ENCODE results near the gene ATP9B. TPM values are rescaled to one million over a fixed set of nuclear protein-coding genes. Genes with fewer than 3 reads are reported as not detected.

The ATP9B gene
- total RNA-seq, 1 experiment from 2014 or later: 20.9 TPM

DNA sequence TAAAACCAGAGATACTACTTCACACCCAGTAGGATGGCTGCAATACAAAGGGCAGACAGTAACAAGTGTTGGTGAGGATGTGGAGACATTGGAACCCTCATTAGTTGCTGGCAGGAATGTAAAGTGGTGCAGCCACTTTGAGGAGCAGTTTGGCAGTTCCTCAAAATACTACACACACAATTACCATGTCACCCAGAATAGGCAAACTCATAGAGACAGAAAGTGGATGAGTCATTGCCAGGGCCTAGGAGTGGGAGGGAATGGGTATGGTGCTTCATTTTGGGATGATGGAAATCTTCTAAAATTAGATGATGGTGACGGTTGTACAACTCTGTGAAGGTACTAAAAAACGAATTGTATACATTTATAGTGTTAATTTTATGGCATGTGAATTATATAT is 54.8 kb downstream of the ATP9B start:
- no peak overlapping the region for H3K4me3 Mint-ChIP-seq
- Histone ChIP-seq H3K79me1 (ENCODE audit: insufficient read depth, low read depth, low read length, poor library complexity, severe bottlenecking) (no peaks in the 10 kb centered on the region), H2BK15ac (ENCODE audit: low read depth, low read length) (no peak overlapping the region), H3K23ac (ENCODE audit: insufficient read length, low read depth, low read length) (no peak overlapping the region), H4K8ac (replicated peaks; ENCODE audit: insufficient read length, low read depth, low read length) (no peak overlapping the region), H3K4ac (ENCODE audit: low read depth, low read length) (no peak overlapping the region), H3K9me3 (ENCODE audit: control insufficient read depth, low read depth, low read length) (no peaks in the 10 kb centered on the region), H3T11ph (ENCODE audit: low read length) (no peak overlapping the region), H2AFZ (ENCODE audit: low read length) (no peak overlapping the region), H3K14ac (ENCODE audit: insufficient read depth, low read length) (no peak overlapping the region), H4K91ac (ENCODE audit: insufficient read length, low read depth, low read length) (no peak overlapping the region), H2AK5ac (ENCODE audit: insufficient read length, low read length) (no peak overlapping the region), H3K9ac (ENCODE audit: extremely low read depth, insufficient read length, low read length) (no peak overlapping the region), H2BK5ac (ENCODE audit: insufficient read length, low read length) (no peak overlapping the region), H2BK20ac (ENCODE audit: low read depth, low read length, poor library complexity, severe bottlenecking) (no peak overlapping the region), H3K79me2 (ENCODE audit: insufficient read depth, low read length) (no peaks in the 10 kb centered on the region), H3K56ac (ENCODE audit: insufficient read length, low read depth, low read length) (no peak overlapping the region), H4K5ac (ENCODE audit: insufficient read length, low read depth, low read length) (no peak overlapping the region), H2BK120ac (ENCODE audit: low read depth, low read length, poor library complexity, severe bottlenecking) (no peak overlapping the region), H3K4me2 (ENCODE audit: insufficient read depth, insufficient read length, low read length) (no peak overlapping the region), H3K27ac (ENCODE audit: insufficient read length, low read depth, low read length) (no peak overlapping the region), H3K27me3 (ENCODE audit: insufficient read depth, low read length) (no peaks in the 10 kb centered on the region), H4K20me1 (ENCODE audit: control insufficient read depth, insufficient read depth, insufficient read length) (no peaks in the 10 kb centered on the region), H2BK12ac (ENCODE audit: insufficient read length, low read depth, low read length) (no peak overlapping the region), H3K23me2 (ENCODE audit: insufficient read length, low read depth, low read length, poor library complexity, severe bottlenecking) (no peaks in the 10 kb centered on the region), H3K4me1 (ENCODE audit: insufficient read depth, low read length) (no peaks in the 10 kb centered on the region), H3K18ac (ENCODE audit: insufficient read length, low read depth, low read length) (no peak overlapping the region)
- no peak overlapping the region for H3K27ac Mint-ChIP-seq
- H3K9me3 Mint-ChIP-seq: no peaks in the 10 kb centered on the region
- peaks cover 0 to 11% (median 11%) of the 10 kb centered on the region in 3 experiments; a peak in 4 of 7 replicates for H3K36me3 Mint-ChIP-seq (ENCODE audit: insufficient read depth in 1 of 3, low read depth in 3 of 3)
- H3K27me3 Mint-ChIP-seq (ENCODE audit: low read depth): no peaks in the 10 kb centered on the region
- no CpG with 5 or more reads among the region's 2 CpGs for WGBS (ENCODE audit: extremely low coverage, insufficient read length, low lambda C conversion rate)
- no peaks in the 10 kb centered on the region for H3K4me1 Mint-ChIP-seq
- DNase-seq: no peak
- TF ChIP-seq, protein P1, sequence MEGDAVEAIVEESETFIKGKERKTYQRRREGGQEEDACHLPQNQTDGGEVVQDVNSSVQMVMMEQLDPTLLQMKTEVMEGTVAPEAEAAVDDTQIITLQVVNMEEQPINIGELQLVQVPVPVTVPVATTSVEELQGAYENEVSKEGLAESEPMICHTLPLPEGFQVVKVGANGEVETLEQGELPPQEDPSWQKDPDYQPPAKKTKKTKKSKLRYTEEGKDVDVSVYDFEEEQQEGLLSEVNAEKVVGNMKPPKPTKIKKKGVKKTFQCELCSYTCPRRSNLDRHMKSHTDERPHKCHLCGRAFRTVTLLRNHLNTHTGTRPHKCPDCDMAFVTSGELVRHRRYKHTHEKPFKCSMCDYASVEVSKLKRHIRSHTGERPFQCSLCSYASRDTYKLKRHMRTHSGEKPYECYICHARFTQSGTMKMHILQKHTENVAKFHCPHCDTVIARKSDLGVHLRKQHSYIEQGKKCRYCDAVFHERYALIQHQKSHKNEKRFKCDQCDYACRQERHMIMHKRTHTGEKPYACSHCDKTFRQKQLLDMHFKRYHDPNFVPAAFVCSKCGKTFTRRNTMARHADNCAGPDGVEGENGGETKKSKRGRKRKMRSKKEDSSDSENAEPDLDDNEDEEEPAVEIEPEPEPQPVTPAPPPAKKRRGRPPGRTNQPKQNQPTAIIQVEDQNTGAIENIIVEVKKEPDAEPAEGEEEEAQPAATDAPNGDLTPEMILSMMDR (conservative IDR thresholded peaks at IDR 0.05): no peak
